Measurements from ENCODE around the gene FAHD2A. TPM values are rescaled to one million over a fixed set of nuclear protein-coding genes. Genes with fewer than 3 reads are reported as not detected.
"Not testable (repeated sequence)": the region's sequence is repeated elsewhere in the genome, so short reads cannot be mapped to it uniquely, and the experiment has no call there.

Gene FAHD2A
- total RNA-seq, 1 donor from 2014 or later: 22.8 TPM

DNA sequence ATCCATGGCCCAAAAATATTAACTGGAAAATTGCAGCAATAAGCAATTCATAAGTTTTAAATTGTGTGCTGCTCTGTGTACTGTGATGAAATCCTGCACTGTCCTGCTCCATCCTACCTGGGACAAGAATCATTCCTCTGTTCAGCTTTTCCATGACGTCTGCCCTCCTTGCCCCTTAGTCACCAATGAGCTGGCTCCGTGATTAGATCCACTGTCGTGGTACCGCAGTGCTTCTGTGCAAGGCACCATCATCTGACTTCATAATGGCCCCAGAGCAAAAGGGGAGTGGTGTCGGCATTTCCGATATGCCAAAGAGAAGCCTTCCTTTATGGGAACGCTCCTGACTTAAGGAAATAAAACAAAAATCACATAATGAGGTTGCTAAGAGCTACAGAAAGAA, 3.4 kb upstream of the FAHD2A start:
- peaks cover 16% of the 10 kb centered on the region for H3K4me1 ChIP-seq
- intact Hi-C loops (cut with DNase I): no loop called here
- H3K9me3 ChIP-seq: no peaks in the 10 kb centered on the region
- TF ChIP-seq CTCF (IDR thresholded peaks at IDR 0.05): no peak
- H3K36me3 ChIP-seq: no peaks in the 10 kb centered on the region
- ATAC-seq: no peak
- H3K4me3 ChIP-seq: no peak overlapping the region
- no peaks in the 10 kb centered on the region for H3K27me3 ChIP-seq
- no peak overlapping the region for H3K27ac ChIP-seq
- no peak for DNase-seq

DNA sequence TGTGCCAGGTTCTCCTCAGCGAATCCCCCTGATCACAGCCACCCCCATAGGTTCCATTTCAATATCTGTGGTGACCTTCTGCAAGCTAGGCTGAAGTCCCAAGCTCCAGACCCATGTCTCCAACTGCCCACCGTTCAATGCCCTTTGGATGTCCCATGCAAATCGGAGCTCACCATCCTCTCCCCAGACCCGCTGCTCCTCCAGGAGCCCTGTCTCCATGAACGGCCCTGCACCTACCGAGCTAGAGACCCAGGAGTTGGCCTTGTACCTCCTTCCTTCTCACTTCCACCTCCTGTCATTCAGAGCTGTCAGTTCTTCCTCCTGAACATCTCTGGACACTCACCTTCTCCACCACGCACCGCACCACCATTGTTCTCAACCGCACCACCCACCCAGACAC, 1.0 kb upstream of the FAHD2A start:
- intact Hi-C loops (cut with DNase I): no loop called here
- H3K27ac ChIP-seq: no peak overlapping the region

DNA sequence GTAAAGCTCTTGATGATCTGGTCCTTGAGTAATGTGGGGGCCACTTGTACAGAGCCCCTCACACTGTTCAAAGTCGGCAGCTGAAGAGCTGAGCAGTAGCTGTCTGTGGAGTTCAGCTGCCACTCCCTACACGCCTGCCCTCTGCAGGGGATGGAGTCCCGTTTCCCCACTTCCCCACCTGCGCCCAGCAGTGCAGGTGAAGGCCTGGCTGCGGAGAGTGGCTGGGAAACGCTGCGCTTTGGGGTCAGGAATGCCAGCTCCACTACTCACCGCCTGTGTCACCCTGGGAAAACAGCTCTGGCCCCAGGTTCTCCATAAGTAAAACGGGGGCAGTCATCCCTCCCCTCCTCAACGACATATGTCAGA, 521 bp upstream of the FAHD2A start:
- Histone ChIP-seq H3K4me3 (peak overlapping the region; percentile 95), H3K4me1 (peaks cover 16% of the 10 kb centered on the region), H3K27ac (peak overlapping the region; percentile 90)
- DNase-seq; H3K27me3 ChIP-seq; intact Hi-C loops (cut with DNase I); H3K9me3 ChIP-seq; H3K36me3 ChIP-seq: not testable (repeated sequence)
- peak; percentile 56 for ATAC-seq

More for the DNA sequence above, 1.0 kb upstream of the FAHD2A start:
- no peaks in the 10 kb centered on the region for H3K36me3 ChIP-seq
- peak overlapping the region; percentile 95 for H3K4me3 ChIP-seq
- H3K9me3 ChIP-seq: no peaks in the 10 kb centered on the region
- ATAC-seq (no peak), DNase-seq (no peak)
- no peaks in the 10 kb centered on the region for H3K27me3 ChIP-seq
- H3K4me1 ChIP-seq: peaks cover 16% of the 10 kb centered on the region
- no peak for TF ChIP-seq CTCF (IDR thresholded peaks at IDR 0.05)

- intact Hi-C loops (cut with DNase I): not testable (repeated sequence)
These were observed 755 bp downstream of the FAHD2A start for GRCh38 chr2:95403204-95403721.

DNA sequence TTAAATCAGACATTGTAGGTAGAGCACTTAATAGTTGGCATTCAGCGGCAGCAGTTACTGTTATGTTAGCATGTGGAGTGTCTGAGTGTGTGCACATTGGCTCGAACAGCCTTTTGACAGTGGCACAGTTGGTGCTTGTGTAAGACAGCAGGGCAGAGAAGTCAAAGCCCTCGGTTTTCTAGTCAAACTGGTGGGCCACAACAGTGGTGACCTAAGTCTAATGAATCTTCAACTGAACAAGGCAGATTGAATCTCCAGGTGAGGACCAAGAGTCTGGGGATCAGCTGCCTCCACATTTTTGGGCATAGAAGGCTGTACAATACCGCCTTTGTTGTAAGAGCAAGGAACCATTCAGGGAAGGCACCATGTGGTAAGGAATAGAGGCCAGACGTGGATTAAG, 1.3 kb downstream of the FAHD2A start:
- intact Hi-C loops (cut with DNase I); H3K9me3 ChIP-seq; ATAC-seq; H3K27ac ChIP-seq; H3K36me3 ChIP-seq; DNase-seq; H3K27me3 ChIP-seq: not testable (repeated sequence)
- Histone ChIP-seq H3K4me1 (peaks cover 16% of the 10 kb centered on the region), H3K4me3 (peak overlapping the region; percentile 95)

More at GRCh38 chr2:95403204-95403721, 755 bp downstream of the FAHD2A start:
- peak; percentile 39 for TF ChIP-seq CTCF (IDR thresholded peaks at IDR 0.05)
- not testable (repeated sequence) for H3K9me3 ChIP-seq, DNase-seq, H3K27me3 ChIP-seq, H3K36me3 ChIP-seq
- peak; percentile 73 for ATAC-seq
- Histone ChIP-seq H3K4me1 (peaks cover 16% of the 10 kb centered on the region), H3K27ac (peak overlapping the region; percentile 90), H3K4me3 (peak overlapping the region; percentile 95)

GRCh38 chr2:95404676-95405075, 2.2 kb downstream of the FAHD2A start:
- H3K4me3 ChIP-seq; H3K9me3 ChIP-seq; H3K27ac ChIP-seq; ATAC-seq; H3K36me3 ChIP-seq; DNase-seq; intact Hi-C loops (cut with DNase I); H3K27me3 ChIP-seq: not testable (repeated sequence)
- peaks cover 16% of the 10 kb centered on the region for H3K4me1 ChIP-seq

GRCh38 chr2:95411239-95411638, 8.7 kb downstream of the FAHD2A start:
- intact Hi-C loops (cut with DNase I); DNase-seq: not testable (repeated sequence)

DNA sequence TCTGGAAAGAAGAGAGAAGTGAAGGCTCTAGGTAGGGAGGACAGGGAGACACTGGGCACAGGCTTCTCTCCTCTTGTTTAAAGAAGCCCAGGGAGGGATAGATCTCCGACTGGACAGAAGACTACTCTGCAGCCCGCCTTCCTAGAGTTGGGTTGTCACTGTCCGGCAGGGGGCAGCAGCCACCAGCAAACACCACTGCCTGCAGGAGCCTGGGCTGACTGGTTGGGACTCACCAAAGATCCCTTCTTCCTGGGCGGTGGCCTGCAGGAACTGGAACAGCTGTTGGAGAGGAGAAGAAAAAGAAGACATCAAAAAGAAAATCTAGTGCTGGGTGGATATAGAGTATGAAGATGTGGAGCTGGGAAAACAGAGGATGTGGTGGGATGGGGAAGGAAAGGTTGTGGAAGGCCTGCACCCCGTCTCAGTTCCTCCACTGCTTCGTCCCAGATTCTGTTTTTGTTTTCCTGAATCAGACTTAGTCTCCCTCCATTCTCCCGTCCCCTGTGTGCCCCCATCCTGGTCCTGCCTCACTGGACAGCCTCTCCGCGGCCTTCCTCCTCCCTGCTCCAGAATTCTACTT, 11.6 kb downstream of the FAHD2A start:
- peak; percentile 81 for TF ChIP-seq CTCF (IDR thresholded peaks at IDR 0.05)
- H3K4me3 ChIP-seq; H3K27me3 ChIP-seq; H3K4me1 ChIP-seq; intact Hi-C loops (cut with DNase I); H3K27ac ChIP-seq; H3K36me3 ChIP-seq; H3K9me3 ChIP-seq: not testable (repeated sequence)
- ATAC-seq: peak; percentile 95
- peak; percentile 91 for DNase-seq

More at GRCh38 chr2:95411239-95411638, 8.7 kb downstream of the FAHD2A start:
- H3K4me3 ChIP-seq, H3K4me1 ChIP-seq, H3K9me3 ChIP-seq, H3K27ac ChIP-seq, H3K27me3 ChIP-seq, H3K36me3 ChIP-seq, ATAC-seq: not testable (repeated sequence)

DNA sequence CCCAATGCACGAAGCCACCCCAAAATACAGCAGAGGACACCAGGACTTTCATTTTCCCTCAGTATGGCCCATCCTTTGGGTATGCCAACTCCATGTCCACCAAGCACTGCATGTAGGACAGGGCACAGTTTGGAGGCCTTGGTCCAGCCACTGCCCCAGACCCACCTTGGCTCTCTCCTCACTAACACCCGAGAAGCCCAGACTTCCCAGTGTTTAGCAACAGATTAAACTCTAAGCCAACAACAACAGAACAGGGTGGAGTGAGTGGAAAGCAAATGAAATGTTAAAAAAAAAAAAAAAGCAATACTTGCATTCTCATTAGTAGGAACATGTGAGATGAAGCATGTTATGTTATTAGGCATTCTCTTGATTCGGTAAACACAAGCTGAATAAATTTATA, 12.6 kb downstream of the FAHD2A start:
- H3K27ac ChIP-seq; H3K9me3 ChIP-seq; DNase-seq; ATAC-seq; H3K4me1 ChIP-seq; intact Hi-C loops (cut with DNase I); H3K27me3 ChIP-seq; H3K4me3 ChIP-seq; H3K36me3 ChIP-seq: not testable (repeated sequence)

- H3K4me3 ChIP-seq; H3K27ac ChIP-seq; H3K27me3 ChIP-seq; H3K9me3 ChIP-seq; ATAC-seq; H3K4me1 ChIP-seq; DNase-seq; intact Hi-C loops (cut with DNase I); H3K36me3 ChIP-seq: not testable (repeated sequence)
These were observed 13.1 kb downstream of the FAHD2A start for GRCh38 chr2:95415561-95415960.
